GM13976 (cell line): ENCODE measurements around the gene GLI1.

Source experiments
- DNase-seq: peaks from one replicate; pipeline ENCODE4 v3.0.0; 2012; ENCODE audit warnings: low spot score
- in situ Hi-C: fragments of 300-500 bp; cut with MboI; formaldehyde crosslinking; loops from one replicate; pipeline ENCODE4 v1.12.0; 2022; ENCODE audit warnings: low sequenced_read_pairs, mixed read lengths, inconsistent platforms; ENCODE audit not compliant: unreplicated experiment
- TF ChIP-seq, protein P1 (sequence below): IDR thresholded peaks from 2 replicates; pipeline ENCODE4 v1.5.1; 2012; ENCODE audit warnings: borderline replicate concordance, mild to moderate bottlenecking; ENCODE audit not compliant: insufficient read depth; ENCODE audit errors: extremely low read depth, missing control alignments, control extremely low read depth

Gene GLI1

DNA sequence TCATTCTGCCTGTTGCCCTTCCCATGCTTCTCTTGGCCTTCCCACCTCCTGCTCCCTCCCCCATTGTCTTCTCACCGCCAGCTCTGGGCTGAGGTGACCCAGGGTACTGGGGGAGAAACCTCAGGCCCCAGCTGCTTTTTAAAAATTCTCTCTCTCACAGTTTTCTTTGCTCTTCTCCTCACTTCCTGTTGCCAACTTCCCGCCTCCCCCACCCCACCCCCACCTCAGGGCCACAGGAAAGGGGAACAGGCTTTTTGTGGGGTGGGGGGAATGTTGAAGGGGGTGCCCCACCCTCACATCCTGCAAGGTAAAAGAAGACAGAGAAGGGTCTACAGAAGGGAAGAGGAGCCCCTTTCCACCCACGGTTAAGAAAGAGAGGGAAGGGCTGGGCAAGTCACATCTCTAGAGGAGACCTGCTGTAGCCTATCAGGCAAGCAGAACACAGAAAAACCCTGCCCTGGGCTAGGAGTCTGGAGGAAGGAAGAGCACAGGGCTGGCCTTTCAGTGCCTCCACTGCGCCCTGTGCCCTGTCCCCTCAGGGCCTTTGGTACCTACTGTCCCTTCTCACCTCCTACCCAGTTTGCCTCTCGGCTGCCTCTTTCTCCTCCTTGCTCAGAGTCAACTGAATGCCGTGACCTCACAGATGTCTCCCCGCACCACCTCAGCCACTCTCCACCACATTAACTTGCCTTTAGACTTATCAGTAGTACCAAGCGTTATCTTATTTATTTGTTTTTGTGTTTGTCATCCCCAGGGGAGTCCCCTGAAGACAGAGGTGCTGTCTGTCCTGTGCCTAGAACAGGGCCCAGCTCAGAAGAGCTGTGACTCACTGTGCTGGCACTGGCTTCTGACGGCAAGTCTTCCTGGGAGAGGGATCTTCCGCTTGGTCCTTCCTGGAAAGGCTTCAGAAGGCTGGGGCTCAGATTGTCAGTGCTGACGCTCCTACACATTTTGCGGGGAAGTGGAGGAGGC is 18.4 kb downstream of the GLI1 start:
- in situ Hi-C loops: no loop called here

GRCh38 chr12:57479043-57479375 is 19.4 kb downstream of the GLI1 start:
- no peak for DNase-seq
- in situ Hi-C loops: no loop called here
- TF ChIP-seq, protein P1, sequence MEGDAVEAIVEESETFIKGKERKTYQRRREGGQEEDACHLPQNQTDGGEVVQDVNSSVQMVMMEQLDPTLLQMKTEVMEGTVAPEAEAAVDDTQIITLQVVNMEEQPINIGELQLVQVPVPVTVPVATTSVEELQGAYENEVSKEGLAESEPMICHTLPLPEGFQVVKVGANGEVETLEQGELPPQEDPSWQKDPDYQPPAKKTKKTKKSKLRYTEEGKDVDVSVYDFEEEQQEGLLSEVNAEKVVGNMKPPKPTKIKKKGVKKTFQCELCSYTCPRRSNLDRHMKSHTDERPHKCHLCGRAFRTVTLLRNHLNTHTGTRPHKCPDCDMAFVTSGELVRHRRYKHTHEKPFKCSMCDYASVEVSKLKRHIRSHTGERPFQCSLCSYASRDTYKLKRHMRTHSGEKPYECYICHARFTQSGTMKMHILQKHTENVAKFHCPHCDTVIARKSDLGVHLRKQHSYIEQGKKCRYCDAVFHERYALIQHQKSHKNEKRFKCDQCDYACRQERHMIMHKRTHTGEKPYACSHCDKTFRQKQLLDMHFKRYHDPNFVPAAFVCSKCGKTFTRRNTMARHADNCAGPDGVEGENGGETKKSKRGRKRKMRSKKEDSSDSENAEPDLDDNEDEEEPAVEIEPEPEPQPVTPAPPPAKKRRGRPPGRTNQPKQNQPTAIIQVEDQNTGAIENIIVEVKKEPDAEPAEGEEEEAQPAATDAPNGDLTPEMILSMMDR: no peak

More for the DNA sequence above, 18.4 kb downstream of the GLI1 start:
- TF ChIP-seq, protein P1: no peak
- peak; percentile 67 for DNase-seq

- TF ChIP-seq, protein P1: no peak
- peak; percentile 76 for DNase-seq
- in situ Hi-C loops: no loop called here
Observed at GRCh38 chr12:57479376-57480115, 20.0 kb downstream of the GLI1 start, which contains the start of gene ARHGAP9. ARHGAP9 (minus strand) TSS chr12:57479866; CDS start chr12:57479406, 460 bp downstream.

- TF ChIP-seq, protein P1: no peak
- in situ Hi-C loops: no loop called here
- no peak for DNase-seq
Observed at GRCh38 chr12:57481671-57482070, 22.1 kb downstream of the GLI1 start.

DNA sequence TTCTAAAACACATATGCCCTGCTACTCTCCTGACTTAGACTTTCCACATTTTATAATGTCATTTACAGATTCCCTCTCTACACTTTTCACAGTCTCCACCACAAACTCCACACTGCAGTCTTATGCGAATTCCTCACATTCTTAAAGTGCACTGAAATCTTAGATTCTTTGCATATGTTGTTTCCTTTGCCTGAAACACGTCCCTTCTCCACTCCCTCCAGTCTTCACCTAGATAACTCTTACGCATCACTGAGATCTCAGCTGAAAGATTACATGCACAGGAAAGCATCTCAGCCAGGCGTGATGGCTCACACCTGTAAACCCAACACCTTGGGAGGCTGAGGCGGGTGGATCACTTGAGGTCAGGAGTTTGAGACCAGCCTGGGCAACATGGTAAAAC is 23.9 kb downstream of the GLI1 start:
- DNase-seq: no peak
- TF ChIP-seq, protein P1: no peak
- in situ Hi-C loops: no loop called here

DNA sequence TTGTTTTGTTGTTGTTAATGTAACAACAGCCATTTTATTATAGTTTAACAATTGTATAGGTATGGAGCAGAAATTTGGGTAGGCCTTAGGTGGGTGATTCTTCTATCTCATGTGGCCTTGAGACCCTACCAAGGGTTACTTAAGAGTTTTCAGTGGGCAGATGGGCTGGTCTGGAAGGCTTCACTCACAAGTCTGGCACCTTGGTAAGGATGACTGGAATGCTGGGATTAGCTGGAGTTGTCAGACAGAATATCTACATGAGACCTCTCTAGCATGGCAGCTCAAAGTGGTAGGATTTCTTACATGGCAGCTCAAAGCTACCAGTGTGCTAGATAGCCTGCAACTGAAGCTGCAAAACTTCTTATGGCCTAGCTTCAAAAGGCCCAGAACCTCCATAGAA is 26.1 kb downstream of the GLI1 start:
- TF ChIP-seq, protein P1: no peak
- in situ Hi-C loops: no loop called here
- no peak for DNase-seq
